PFSK-1 (cell line): ENCODE data around the gene BEND7.

Experiments used
- FOXP2 ChIP-seq: optimal IDR thresholded peaks from 2 replicates; pipeline ENCODE3; 2011; ENCODE audit warnings: borderline replicate concordance, control low read depth, inconsistent platforms; ENCODE audit not compliant: insufficient read depth; ENCODE audit errors: extremely low read length, extremely low read depth
- POLR2AphosphoS5 ChIP-seq: IDR thresholded peaks from 2 replicates; pipeline ENCODE4 v1.6.1; 2012; ENCODE audit warnings: low read depth, mild to moderate bottlenecking, control low read depth, low read length, moderate library complexity
- REST ChIP-seq, 2 experiments: IDR thresholded peaks; 2 replicates each; pipeline versions ENCODE4 v1.6.1 to v1.8.0; 2011 to 2012; ENCODE audit warnings: low read depth in 2 of 2, low read length in 2 of 2, control low read depth in 1 of 2, inconsistent platforms in 1 of 2, mild to moderate bottlenecking in 1 of 2, moderate library complexity in 1 of 2; ENCODE audit not compliant: insufficient read depth in 1 of 2
- SIN3A ChIP-seq: IDR thresholded peaks from 2 replicates; pipeline ENCODE4 v1.6.1; 2012; ENCODE audit warnings: mild to moderate bottlenecking, low read length, moderate library complexity, borderline replicate concordance; ENCODE audit not compliant: insufficient read depth
- TAF1 ChIP-seq: IDR thresholded peaks from 2 replicates; pipeline ENCODE4 v1.6.1; 2012; ENCODE audit warnings: low read length, control low read depth, borderline replicate concordance; ENCODE audit not compliant: insufficient read depth

Gene BEND7

GRCh38 chr10:13485623-13486022 is 43.2 kb downstream of the BEND7 start:
- TF ChIP-seq SIN3A, result no peak

- TF ChIP-seq REST (IDR thresholded peaks at IDR 0.05; ENCODE audit: insufficient read depth in 1 of 2, low read depth in 2 of 2, low read length in 2 of 2) (no peak), FOXP2 (no peak), POLR2AphosphoS5 (no peak), TAF1 (no peak), SIN3A (no peak)
Measured at GRCh38 chr10:13483951-13484350, 44.9 kb downstream of the BEND7 start.

- TF ChIP-seq REST (IDR thresholded peaks at IDR 0.05; ENCODE audit: insufficient read depth in 1 of 2, low read depth in 2 of 2, low read length in 2 of 2) (no peak), FOXP2 (no peak), TAF1 (no peak), POLR2AphosphoS5 (no peak), SIN3A (no peak)
Measured at GRCh38 chr10:13483073-13483472, 45.7 kb downstream of the BEND7 start.

GRCh38 chr10:13481690-13482089 is 47.1 kb downstream of the BEND7 start:
- TF ChIP-seq POLR2AphosphoS5 (no peak), SIN3A (no peak)

GRCh38 chr10:13475124-13475523 is 53.7 kb downstream of the BEND7 start:
- no peak for TF ChIP-seq SIN3A
- no peak for TF ChIP-seq TAF1
- TF ChIP-seq FOXP2, result no peak
- no peak for TF ChIP-seq POLR2AphosphoS5
- no peak for TF ChIP-seq REST (IDR thresholded peaks at IDR 0.05; ENCODE audit: insufficient read depth in 1 of 2, low read depth in 2 of 2, low read length in 2 of 2)

GRCh38 chr10:13473986-13474385 is 54.8 kb downstream of the BEND7 start:
- TF ChIP-seq REST (IDR thresholded peaks at IDR 0.05; ENCODE audit: insufficient read depth in 1 of 2, low read depth in 2 of 2, low read length in 2 of 2) (no peak), POLR2AphosphoS5 (no peak), TAF1 (no peak), FOXP2 (no peak), SIN3A (no peak)
